ENCODE measurements around the gene NLRP14.

The NLRP14 gene

DNA sequence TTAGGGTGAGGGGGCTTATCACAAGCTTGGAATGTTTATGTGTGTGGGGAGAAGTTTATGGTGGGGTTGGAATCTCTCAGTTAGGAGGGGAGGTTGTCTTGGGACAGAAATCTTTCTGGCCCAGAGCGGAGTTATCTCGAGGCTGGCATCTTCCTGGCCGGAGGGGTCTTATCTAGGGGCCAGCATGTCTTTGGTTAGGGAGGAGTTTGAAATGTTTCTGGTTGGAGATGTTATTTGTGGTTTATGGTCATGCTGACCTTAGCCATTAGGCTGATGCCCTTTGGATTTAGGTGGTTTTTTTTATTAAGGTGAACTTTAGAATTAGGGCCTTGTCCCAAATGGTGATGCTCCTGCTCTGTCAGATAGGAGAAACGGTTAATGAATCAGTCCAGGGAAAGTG is 60.6 kb downstream of the NLRP14 start:
- TF ChIP-seq GABPA (IDR thresholded peaks at IDR 0.05; ENCODE audit: low read depth): no peak
- TF ChIP-seq POLR2AphosphoS5 (IDR thresholded peaks at IDR 0.05; ENCODE audit: low read depth): no peak
- TF ChIP-seq, protein P1, sequence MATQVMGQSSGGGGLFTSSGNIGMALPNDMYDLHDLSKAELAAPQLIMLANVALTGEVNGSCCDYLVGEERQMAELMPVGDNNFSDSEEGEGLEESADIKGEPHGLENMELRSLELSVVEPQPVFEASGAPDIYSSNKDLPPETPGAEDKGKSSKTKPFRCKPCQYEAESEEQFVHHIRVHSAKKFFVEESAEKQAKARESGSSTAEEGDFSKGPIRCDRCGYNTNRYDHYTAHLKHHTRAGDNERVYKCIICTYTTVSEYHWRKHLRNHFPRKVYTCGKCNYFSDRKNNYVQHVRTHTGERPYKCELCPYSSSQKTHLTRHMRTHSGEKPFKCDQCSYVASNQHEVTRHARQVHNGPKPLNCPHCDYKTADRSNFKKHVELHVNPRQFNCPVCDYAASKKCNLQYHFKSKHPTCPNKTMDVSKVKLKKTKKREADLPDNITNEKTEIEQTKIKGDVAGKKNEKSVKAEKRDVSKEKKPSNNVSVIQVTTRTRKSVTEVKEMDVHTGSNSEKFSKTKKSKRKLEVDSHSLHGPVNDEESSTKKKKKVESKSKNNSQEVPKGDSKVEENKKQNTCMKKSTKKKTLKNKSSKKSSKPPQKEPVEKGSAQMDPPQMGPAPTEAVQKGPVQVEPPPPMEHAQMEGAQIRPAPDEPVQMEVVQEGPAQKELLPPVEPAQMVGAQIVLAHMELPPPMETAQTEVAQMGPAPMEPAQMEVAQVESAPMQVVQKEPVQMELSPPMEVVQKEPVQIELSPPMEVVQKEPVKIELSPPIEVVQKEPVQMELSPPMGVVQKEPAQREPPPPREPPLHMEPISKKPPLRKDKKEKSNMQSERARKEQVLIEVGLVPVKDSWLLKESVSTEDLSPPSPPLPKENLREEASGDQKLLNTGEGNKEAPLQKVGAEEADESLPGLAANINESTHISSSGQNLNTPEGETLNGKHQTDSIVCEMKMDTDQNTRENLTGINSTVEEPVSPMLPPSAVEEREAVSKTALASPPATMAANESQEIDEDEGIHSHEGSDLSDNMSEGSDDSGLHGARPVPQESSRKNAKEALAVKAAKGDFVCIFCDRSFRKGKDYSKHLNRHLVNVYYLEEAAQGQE (IDR thresholded peaks at IDR 0.05; ENCODE audit: insufficient replicate concordance, low read depth): no peak
- no peak for TF ChIP-seq SPI1 (IDR thresholded peaks at IDR 0.05; ENCODE audit: borderline replicate concordance, low read depth)
- TF ChIP-seq, protein P2, sequence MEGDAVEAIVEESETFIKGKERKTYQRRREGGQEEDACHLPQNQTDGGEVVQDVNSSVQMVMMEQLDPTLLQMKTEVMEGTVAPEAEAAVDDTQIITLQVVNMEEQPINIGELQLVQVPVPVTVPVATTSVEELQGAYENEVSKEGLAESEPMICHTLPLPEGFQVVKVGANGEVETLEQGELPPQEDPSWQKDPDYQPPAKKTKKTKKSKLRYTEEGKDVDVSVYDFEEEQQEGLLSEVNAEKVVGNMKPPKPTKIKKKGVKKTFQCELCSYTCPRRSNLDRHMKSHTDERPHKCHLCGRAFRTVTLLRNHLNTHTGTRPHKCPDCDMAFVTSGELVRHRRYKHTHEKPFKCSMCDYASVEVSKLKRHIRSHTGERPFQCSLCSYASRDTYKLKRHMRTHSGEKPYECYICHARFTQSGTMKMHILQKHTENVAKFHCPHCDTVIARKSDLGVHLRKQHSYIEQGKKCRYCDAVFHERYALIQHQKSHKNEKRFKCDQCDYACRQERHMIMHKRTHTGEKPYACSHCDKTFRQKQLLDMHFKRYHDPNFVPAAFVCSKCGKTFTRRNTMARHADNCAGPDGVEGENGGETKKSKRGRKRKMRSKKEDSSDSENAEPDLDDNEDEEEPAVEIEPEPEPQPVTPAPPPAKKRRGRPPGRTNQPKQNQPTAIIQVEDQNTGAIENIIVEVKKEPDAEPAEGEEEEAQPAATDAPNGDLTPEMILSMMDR (IDR thresholded peaks at IDR 0.05; ENCODE audit: insufficient read depth, low read length): no peak
- DNase-seq (ENCODE audit: low read depth in 1 of 2, low spot score in 1 of 2): no peak
- Histone ChIP-seq H3K27ac (replicated peaks) (no peak overlapping the region), H3K4me3 (replicated peaks; ENCODE audit: insufficient read depth, low read length) (no peak overlapping the region), H3K27me3 (ENCODE audit: insufficient read depth, poor library complexity, severe bottlenecking) (no peaks in the 10 kb centered on the region)

DNA sequence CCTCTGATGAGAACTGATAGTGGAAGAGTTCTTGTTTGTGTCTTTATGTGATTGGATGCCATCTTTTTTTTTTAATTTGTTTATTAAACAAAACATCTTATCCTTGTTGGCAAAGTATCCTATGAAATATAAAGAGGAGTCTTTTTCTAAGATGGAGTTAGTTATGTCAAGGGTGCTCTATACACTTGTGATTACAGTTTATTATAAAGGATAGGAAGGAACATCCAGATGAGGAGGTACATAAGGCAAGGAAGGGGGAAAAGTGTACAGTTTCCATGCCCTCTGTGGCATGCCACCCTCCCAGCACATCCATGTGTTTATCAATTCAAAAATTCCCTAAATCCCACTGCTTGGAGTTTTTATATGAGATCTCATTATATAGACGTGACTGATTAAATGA is 61.2 kb downstream of the NLRP14 start:
- TF ChIP-seq, protein P1 (IDR thresholded peaks at IDR 0.05; ENCODE audit: insufficient replicate concordance, low read depth): no peak
- H3K4me3 ChIP-seq (replicated peaks; ENCODE audit: insufficient read depth, low read length): no peak overlapping the region
- DNase-seq (ENCODE audit: low read depth in 1 of 2, low spot score in 1 of 2): no peak
- no peak overlapping the region for H3K27ac ChIP-seq (replicated peaks)
- no peaks in the 10 kb centered on the region for H3K27me3 ChIP-seq (ENCODE audit: insufficient read depth, poor library complexity, severe bottlenecking)

DNA sequence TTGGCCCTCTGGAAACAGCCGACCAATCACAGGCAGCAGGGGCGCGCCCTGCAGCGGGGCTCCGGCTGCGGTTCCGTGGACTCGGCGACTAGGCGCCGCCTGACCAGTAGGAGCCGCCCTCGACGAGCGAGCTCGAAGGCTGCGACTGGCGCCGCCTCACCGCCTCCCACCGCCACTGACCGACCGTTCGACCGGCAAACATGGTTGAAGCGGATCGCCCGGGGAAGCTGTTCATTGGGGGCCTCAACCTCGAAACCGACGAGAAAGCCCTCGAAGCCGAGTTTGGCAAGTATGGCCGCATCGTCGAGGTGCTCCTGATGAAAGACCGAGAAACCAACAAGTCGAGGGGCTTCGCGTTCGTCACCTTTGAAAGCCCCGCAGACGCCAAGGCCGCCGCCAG is 68.6 kb downstream of the NLRP14 start, which contains the start of gene RBMXL2:
RBMXL2 (plus strand) TSS at position 78 of the 400 bp plus-strand sequence; CDS start at position 201, 123 bp downstream.
- TF ChIP-seq GABPA (IDR thresholded peaks at IDR 0.05; ENCODE audit: low read depth) (no peak), POLR2AphosphoS5 (IDR thresholded peaks at IDR 0.05; ENCODE audit: low read depth) (no peak), SPI1 (IDR thresholded peaks at IDR 0.05; ENCODE audit: borderline replicate concordance, low read depth) (no peak)
- TF ChIP-seq, protein P2 (IDR thresholded peaks at IDR 0.05; ENCODE audit: insufficient read depth, low read length): no peak
- TF ChIP-seq, protein P1 (IDR thresholded peaks at IDR 0.05; ENCODE audit: insufficient replicate concordance, low read depth): no peak
- DNase-seq (ENCODE audit: low read depth in 1 of 2, low spot score in 1 of 2): no peak
- Histone ChIP-seq H3K4me3 (replicated peaks; ENCODE audit: insufficient read depth, low read length) (no peak within 1 kb of the TSS), H3K27me3 (ENCODE audit: insufficient read depth, poor library complexity, severe bottlenecking) (peaks cover 5% of the 10 kb centered on the region), H3K27ac (replicated peaks) (no peak within 1 kb of the TSS)
